ENCODE measurements around the gene EIF2B4. TPM values are rescaled to one million over a fixed set of nuclear protein-coding genes. Genes with fewer than 3 reads are reported as not detected.

EIF2B4 gene
- total and polyA plus RNA-seq, 9 of the 15 experiments (the other 6 are each of a cell fraction or from before 2014, with no cell fraction given): 29.7 to 80.3 (median 58.9) TPM

GRCh38 chr2:27370026-27370815, at the start of gene EIF2B4, which contains the start of gene SNX17 (continued):
- TF ChIP-seq ZNF407 (IDR thresholded peaks at IDR 0.05; ENCODE audit: low read depth) (peak; percentile 100), ZNF583 (CRISPR knock-in tag; IDR thresholded peaks at IDR 0.05) (no peak), ZNF778 (CRISPR knock-in tag; IDR thresholded peaks at IDR 0.05) (no peak), FOXO4 (CRISPR knock-in tag; IDR thresholded peaks at IDR 0.05) (no peak), KDM5B (IDR thresholded peaks at IDR 0.05; ENCODE audit: insufficient replicate concordance, low read depth, low read length) (peak; percentile 88), ARID4B (CRISPR knock-in tag; IDR thresholded peaks at IDR 0.05) (peak; percentile 94), SFPQ (IDR thresholded peaks at IDR 0.05; ENCODE audit: low read depth, low read length) (no peak), HMGN3 (IDR thresholded peaks at IDR 0.05; ENCODE audit: borderline replicate concordance, extremely low read depth, insufficient read length, low read depth, low read length) (peak; percentile 94), MTA3 (IDR thresholded peaks at IDR 0.05; ENCODE audit: borderline replicate concordance) (peak; percentile 99)

All from K562 (cell line).